Colon (tissue), 2 donors: ENCODE measurements around the gene BRINP1.

ENCODE experiments used
- FAIRE-seq: peaks from 2 replicates; lab custom pipeline; 2012; peaks lifted over from hg19 to GRCh38; lab: Jason Lieb, UNC
- donor health status: control.
- donor health status: control.

The BRINP1 gene, protein sequence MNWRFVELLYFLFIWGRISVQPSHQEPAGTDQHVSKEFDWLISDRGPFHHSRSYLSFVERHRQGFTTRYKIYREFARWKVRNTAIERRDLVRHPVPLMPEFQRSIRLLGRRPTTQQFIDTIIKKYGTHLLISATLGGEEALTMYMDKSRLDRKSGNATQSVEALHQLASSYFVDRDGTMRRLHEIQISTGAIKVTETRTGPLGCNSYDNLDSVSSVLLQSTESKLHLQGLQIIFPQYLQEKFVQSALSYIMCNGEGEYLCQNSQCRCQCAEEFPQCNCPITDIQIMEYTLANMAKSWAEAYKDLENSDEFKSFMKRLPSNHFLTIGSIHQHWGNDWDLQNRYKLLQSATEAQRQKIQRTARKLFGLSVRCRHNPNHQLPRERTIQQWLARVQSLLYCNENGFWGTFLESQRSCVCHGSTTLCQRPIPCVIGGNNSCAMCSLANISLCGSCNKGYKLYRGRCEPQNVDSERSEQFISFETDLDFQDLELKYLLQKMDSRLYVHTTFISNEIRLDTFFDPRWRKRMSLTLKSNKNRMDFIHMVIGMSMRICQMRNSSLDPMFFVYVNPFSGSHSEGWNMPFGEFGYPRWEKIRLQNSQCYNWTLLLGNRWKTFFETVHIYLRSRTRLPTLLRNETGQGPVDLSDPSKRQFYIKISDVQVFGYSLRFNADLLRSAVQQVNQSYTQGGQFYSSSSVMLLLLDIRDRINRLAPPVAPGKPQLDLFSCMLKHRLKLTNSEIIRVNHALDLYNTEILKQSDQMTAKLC

DNA sequence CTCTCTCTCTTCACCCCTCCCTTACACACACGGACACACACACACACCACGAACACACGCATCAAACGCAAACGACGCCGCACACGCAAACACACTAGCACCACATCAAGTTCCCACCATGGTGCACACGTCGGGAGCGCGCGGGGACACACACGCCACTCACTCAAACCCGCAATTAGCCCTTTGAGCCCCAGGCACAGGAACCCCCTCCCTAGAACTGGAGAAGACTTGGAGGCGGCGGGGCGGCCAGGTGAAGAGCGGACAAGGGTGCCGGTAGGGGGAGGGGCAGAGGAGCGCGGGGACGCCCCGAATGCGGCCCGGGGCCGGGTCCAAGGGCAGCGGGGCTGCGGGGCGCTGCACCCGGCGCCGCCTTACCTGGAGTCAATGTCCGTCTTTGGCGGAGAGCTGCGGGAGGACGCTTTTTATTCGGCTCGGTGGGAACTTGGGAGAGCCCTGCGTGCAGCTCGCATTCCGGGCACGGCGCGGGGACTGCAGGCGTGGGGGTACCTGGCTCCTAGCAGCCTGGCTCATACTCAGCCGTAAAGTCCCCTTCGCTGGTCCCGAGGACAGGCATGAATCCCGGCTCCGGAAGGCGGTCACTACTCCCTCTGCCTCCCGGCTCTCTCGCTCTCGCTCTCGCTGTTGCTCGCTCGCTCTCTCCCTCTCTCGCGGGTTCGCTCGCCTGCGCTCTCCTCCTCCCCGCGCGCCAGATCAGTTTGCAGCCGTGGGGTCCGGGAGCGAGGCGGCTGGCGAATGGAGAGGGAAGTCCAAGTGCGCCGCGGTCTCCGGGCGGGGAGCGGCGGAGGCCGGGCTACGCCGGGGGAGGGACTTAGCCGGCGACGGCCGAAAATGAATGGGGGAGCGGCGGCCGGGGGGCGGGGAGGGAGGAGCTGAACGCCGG is at the start of gene BRINP1:
TSS of gene BRINP1 (minus strand) at position 755 of the 901 bp plus-strand sequence. CDS start 56,080 bp downstream, outside the sequence.
- no peak for FAIRE-seq

- FAIRE-seq, result no peak
Observed at GRCh38 chr9:119418721-119419120, 49.5 kb upstream of the BRINP1 start.

DNA sequence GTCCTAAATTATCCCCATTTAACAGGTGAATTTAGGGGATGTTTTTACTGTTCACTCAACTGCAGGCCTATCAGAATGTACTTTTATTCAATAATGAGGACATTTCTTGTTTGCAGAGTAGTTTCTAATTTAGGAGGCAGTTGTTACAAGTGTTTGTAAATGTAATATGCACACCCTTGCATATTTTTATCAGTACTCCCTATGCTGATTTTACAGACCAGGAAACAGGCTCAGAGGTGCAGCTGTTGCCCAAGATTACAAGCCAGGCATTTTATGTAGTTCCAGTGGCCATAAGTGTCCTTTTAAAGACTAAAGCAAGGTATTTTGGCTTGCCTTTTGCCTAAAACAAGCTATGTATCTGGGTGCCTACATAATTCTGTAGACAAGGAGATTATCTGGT is 47.6 kb upstream of the BRINP1 start:
- no peak for FAIRE-seq

GRCh38 chr9:119412399-119412798 is 43.2 kb upstream of the BRINP1 start:
- no peak for FAIRE-seq

DNA sequence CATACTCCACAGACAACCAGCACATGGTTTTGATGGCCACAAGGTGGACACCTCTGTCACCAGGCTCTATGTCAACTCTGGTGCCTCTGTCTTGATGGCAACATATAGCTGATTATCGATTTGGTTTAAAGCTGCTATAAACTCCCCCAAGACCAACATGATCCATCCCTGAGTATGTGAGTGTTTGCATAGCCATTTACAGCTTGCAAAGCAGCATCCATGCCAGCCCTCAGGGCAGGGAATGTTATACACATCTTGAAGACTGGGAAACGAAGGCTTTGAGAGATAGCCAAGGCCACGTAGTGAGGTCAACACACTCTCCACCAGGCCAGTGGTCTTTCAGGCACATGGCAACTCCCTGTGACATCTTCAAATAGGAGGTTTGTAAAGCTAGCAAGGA is 40.3 kb upstream of the BRINP1 start:
- FAIRE-seq, result no peak

DNA sequence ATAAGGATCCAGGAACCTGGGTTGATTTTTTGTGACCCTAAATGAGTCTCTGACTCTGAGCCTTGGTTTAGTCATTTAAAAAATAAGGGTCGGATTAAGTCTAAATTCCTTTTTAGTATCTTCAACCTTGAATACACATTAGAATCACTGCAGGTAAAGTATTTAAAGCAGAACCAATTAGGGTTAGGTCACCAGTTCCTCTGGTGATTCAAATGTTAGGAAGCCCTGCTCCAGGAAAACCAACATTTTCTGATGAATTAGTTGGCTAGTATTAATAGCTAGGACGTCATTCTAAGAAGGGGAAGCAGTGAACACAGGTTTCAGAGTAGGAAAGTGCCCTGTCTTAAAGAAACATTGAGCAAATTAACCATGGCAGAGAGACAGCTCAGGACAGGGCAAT is 31.4 kb upstream of the BRINP1 start:
- no peak for FAIRE-seq

- FAIRE-seq, result no peak
Observed at GRCh38 chr9:119398350-119398749, 29.1 kb upstream of the BRINP1 start.

DNA sequence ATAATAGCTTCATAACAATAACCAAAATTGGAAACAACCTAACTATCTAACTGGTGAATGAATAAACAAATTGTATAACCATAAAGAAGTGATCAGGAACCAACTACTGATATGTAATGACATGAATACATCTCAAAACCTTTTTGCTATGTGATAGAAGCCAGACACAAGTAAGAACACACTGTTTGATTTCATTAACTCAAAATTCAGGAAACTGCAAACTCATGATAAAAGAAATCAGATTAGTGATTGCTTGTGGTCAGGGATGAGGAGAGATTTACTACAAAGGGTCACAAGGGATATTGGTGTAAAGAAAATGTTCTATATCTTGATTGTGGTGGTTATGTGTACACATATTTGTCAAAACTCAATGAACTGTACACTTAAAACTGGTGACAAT is 22.6 kb upstream of the BRINP1 start:
- FAIRE-seq, result no peak

DNA sequence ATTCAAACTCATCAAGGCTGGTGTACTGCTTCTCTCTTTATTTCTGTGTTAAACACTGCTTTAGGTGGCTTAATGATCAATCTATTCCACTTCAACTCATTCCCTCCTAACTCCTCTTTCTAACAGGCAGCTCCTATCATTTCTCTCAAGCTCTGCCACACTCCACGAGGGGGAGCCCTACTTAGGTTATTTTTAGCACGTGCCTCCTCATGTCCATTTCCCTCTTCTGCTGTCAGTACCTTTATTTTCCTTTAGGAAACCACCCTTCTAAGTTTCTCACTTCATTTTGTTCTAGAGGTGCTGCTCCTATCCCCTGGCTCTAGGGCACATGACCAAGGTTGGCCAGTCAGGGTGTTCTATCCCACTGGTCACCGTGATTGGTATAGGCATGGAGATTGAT is 6.7 kb upstream of the BRINP1 start:
- no peak for FAIRE-seq

GRCh38 chr9:119372951-119373350 is 3.7 kb upstream of the BRINP1 start:
- FAIRE-seq, result no peak

DNA sequence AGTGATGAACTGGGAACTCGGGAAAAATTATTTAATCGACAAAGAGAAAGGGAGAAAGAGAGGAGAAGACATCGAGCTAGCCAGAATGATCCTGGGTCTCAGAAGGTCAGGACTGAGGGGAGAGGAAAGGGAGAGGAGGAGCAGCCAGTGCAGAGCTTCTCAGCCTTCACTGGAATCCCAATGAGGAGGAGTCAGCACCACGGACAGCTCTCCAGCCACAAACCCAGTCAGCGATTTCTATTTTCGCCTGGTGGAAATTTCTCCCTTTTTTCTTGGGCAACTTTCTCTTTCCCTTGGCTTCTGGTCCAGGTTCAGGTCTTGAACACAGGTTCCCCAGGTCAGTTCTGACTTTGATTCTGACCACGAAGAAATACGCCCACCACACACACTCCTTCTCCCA is 1.6 kb upstream of the BRINP1 start:
- FAIRE-seq, result no peak

GRCh38 chr9:119369680-119370366 is 588 bp upstream of the BRINP1 start:
- no peak for FAIRE-seq

DNA sequence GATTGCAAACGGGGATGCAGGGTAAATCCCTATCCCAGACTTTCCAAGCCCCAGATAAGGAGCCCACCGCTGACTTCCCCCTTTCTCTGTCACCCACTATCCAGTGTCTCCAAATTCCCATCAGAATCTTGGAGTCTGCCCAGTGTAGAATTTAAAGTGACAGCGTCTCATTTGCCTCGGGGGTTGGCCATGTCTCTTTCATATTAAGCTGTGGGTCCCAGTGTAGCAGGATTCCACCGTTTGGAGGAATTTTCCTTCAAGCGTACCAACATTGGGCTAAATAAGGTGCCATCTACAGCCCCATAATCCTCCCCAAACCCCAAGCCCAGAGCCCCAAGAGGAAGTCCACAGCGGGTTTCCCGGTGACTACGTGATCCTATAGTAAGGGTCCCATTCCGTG is 1.1 kb downstream of the BRINP1 start:
- no peak for FAIRE-seq

DNA sequence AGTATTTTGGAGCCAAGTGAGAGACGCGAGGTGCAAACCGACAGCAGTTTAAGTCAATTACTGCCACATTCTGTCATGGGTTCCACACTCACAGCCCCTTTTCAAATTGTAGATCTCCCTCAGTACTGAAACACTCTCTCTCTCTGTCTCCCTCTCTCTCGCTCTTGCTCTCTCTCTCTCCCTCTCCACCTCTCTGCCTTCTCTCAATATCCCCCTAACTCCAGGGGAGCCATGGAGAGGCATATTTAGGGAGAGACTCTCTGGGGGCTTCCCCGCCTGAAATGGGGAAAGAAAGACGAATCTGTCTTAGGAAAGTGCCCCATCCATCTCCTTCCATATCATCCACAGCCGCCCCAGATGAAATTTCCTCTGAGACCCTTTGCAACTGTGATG is 1.6 kb downstream of the BRINP1 start:
- FAIRE-seq, result no peak

DNA sequence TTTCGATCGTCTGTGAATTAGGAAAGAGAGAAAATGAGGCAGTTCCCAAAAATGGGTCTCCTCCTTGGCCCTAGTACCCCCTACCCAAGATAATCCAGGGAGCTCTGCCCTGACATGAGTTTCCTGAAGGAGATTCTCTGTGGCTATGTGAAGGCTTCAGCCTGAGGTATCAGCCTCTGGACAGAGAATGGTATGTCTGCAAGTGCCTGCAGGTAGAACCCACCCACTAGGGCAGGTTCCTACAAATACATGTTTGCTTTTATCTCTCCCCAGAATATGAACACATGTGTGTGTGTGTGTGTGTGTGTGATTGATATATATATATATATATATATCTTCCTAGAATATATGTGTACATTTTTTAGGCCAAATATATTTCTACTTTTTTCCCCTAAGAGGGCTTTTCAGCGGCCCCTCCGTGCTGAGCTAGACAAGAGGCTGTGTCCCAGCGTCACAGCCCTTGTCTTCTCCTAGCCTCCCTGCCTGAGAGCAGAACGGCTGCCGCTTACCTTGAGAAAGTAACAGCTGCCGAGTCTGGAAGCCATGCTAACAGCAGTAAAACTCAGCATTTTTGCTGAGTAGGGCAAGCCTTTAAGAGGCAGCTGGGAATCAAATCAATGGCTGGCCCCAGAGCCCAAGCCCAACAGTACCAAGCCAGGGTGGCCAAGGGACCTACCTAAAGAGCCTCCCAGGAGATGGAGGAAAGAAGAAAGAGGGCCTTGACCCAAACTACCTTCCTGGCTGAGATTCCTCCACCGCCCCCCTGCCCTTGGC is 2.1 kb downstream of the BRINP1 start:
- no peak for FAIRE-seq

DNA sequence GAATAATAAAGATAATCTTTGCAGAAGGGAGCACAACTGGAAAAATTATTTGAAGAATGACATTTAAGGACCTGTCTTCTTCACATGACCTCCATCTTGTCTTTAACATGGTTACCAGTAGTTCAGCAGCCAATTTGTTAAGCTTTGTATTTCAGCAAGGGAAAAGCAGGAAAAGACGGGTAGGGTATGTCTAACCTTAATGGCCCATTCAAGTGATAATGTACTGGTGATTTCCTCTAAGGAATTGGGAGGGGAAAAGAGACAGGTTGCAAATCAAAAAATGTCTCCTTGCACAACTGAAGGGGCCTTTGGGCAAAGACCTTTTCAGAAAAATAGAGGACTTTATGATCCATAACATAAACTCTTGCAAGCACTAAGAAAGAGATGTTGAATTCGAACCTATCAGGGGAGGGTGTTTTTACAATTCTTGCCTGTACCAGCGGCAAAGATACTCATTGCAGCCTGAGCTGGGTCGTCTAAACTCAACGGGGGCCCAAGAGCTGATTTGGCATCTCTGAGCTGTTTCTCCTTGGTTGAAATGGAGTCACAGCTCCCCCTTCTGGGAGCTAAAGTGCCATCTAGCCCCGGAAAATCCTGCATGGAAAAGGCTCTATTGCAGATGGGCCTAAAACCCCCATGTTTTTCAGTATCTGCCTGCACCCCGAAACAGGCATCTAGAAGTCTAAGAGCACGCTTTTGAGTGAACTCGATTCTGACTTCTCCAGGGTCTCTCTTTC is 3.8 kb downstream of the BRINP1 start:
- FAIRE-seq, result no peak

GRCh38 chr9:119360237-119360636 is 9.0 kb downstream of the BRINP1 start:
- no peak for FAIRE-seq

GRCh38 chr9:119357336-119358096 is 11.7 kb downstream of the BRINP1 start:
- FAIRE-seq, result no peak

DNA sequence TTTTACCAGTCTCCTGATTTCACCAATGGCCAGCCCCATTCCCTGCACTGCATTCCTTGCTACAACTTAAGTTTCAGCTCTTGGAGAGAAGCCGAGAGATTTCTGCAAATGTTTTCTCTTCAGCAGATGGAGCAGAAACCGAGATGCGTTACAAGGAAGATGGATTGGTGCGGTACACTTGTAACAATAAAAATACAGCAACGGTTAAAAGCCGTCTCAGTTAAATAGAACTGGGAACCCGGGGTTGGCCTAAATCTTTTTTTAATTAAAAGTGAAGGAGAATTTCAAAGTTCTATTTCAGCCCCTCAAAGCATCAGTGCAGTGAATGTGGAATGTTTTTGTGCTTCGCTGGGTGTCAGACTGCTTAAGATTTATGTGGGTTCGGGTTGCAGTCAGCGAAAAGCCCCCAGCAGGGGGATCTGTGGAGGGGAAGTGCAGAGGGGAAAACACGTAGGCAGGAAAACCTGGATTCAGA is 19.8 kb downstream of the BRINP1 start:
- FAIRE-seq, result no peak
